ENCODE measurements around the gene MSI2. TPM values are rescaled to one million over a fixed set of nuclear protein-coding genes. Genes with fewer than 3 reads are reported as not detected.

The MSI2 gene
- total RNA-seq, 3 donors from 2014 or later: 13.4 to 89.1 (median 71.1) TPM

DNA sequence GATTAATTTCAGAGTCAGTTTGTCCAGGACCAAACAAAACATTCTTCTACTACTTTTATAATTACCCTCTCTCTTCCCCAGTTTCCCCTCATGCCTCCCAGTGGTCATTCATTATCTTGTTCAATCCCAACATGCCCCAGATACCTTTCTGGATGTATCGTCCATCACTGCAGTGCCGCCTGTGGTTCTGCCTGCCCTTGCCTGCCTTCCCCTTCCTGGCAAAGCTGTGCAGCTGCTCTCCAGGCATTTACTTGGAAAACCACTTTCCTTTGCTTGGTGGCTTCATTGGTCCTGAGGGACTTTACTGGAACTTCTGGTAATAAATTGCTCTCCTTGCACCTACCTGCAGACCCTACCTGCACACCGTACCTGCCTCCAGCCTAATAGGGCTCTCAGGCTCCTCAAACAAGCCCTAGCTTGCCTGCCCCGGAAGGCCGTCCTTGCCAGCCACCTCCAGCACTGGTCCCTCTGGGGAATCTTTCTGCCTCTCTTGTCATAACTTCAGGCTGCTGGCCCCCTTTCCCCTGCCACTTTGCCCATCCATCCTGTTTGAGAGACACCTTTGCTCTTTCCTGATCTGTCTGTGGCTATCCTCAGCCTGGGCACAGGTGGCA lies 19.5 kb upstream of the MSI2 start:
- TF ChIP-seq POLR2A (IDR thresholded peaks at IDR 0.05) (no peak), POLR2AphosphoS5 (IDR thresholded peaks at IDR 0.05) (no peak)
- TF ChIP-seq, protein P1, sequence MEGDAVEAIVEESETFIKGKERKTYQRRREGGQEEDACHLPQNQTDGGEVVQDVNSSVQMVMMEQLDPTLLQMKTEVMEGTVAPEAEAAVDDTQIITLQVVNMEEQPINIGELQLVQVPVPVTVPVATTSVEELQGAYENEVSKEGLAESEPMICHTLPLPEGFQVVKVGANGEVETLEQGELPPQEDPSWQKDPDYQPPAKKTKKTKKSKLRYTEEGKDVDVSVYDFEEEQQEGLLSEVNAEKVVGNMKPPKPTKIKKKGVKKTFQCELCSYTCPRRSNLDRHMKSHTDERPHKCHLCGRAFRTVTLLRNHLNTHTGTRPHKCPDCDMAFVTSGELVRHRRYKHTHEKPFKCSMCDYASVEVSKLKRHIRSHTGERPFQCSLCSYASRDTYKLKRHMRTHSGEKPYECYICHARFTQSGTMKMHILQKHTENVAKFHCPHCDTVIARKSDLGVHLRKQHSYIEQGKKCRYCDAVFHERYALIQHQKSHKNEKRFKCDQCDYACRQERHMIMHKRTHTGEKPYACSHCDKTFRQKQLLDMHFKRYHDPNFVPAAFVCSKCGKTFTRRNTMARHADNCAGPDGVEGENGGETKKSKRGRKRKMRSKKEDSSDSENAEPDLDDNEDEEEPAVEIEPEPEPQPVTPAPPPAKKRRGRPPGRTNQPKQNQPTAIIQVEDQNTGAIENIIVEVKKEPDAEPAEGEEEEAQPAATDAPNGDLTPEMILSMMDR (IDR thresholded peaks at IDR 0.05): no peak
- H3K4me1 ChIP-seq: no peaks in the 10 kb centered on the region
- intact Hi-C loops (cut with DNase I; ENCODE audit: low total_unique reads): no loop called here
- DNase-seq (ENCODE audit: low spot score in 2 of 2): no peak
- no peak overlapping the region for H3K4me3 ChIP-seq
- no peak overlapping the region for H3K27ac ChIP-seq
- no peaks in the 10 kb centered on the region for H3K9me3 ChIP-seq
- H3K36me3 ChIP-seq: no peaks in the 10 kb centered on the region
- no peaks in the 10 kb centered on the region for H3K27me3 ChIP-seq

DNA sequence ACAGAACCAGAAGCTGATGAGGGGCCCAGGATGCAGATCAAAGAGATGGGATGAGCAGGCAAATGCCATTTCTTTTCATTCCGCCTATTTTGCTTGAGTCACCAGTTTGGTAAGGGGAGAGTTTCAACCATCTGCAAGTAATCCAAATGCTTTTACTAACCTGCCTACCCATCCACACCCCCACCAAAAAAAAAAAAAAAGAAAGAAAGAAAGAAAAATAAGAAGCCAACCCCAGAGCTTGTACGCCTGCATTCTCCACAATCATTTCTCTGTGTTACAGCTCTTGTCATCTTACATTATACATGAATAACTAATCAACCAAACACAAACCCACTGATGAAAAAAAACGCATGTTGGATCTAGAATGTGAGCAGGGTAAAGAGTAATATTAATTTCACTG lies 15.7 kb upstream of the MSI2 start:
- Histone ChIP-seq H3K4me1 (no peaks in the 10 kb centered on the region), H3K4me3 (no peak overlapping the region), H3K27ac (no peak overlapping the region), H3K9me3 (no peaks in the 10 kb centered on the region), H3K36me3 (no peaks in the 10 kb centered on the region), H3K27me3 (no peaks in the 10 kb centered on the region)
- no peak for DNase-seq (ENCODE audit: low spot score in 2 of 2)
- TF ChIP-seq POLR2AphosphoS5 (IDR thresholded peaks at IDR 0.05) (no peak), POLR2A (IDR thresholded peaks at IDR 0.05) (no peak)
- TF ChIP-seq, protein P1 (IDR thresholded peaks at IDR 0.05): no peak
- intact Hi-C loops (cut with DNase I; ENCODE audit: low total_unique reads): no loop called here

DNA sequence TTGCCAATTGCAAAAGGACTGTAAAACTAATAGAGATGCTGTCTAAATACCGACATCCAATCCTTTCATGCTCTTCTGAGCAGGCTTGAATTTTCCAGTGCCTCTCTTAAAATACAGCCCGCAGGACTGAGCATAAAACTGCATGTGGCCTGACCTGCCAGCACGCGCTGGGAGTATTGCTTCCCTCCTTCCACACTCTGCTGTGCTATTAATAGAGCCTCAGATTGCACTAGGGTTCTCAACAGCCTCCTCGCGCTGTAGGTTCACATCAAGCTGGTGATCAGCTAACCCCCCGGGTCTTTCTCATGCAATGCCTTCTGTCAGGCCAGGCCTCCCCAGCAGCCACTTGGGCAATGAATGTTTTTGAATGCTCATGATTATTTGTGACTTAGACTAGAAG lies 14.2 kb upstream of the MSI2 start:
- Histone ChIP-seq H3K4me1 (no peaks in the 10 kb centered on the region), H3K9me3 (no peaks in the 10 kb centered on the region), H3K4me3 (no peak overlapping the region), H3K27ac (no peak overlapping the region), H3K36me3 (no peaks in the 10 kb centered on the region), H3K27me3 (no peaks in the 10 kb centered on the region)
- intact Hi-C loops (cut with DNase I; ENCODE audit: low total_unique reads): loop anchor here (2.0 kb wide), 1 partner anchor 117 kb away; no protein-coding TSS in a partner anchor
- TF ChIP-seq POLR2A (IDR thresholded peaks at IDR 0.05): no peak
- TF ChIP-seq POLR2AphosphoS5 (IDR thresholded peaks at IDR 0.05): no peak
- TF ChIP-seq, protein P1 (IDR thresholded peaks at IDR 0.05): no peak
- no peak for DNase-seq (ENCODE audit: low spot score in 2 of 2)

GRCh38 chr17:57243171-57243622 lies 13.1 kb upstream of the MSI2 start:
- no peak overlapping the region for H3K4me3 ChIP-seq
- no peaks in the 10 kb centered on the region for H3K9me3 ChIP-seq
- no peaks in the 10 kb centered on the region for H3K27me3 ChIP-seq
- H3K27ac ChIP-seq: no peak overlapping the region
- intact Hi-C loops (cut with DNase I; ENCODE audit: low total_unique reads): loop anchor here (2.0 kb wide), 1 partner anchor 118 kb away; no protein-coding TSS in a partner anchor
- TF ChIP-seq, protein P1 (IDR thresholded peaks at IDR 0.05): peak; percentile 97 to 99 (median 99)
- TF ChIP-seq POLR2A (IDR thresholded peaks at IDR 0.05): no peak
- no peaks in the 10 kb centered on the region for H3K36me3 ChIP-seq
- no peaks in the 10 kb centered on the region for H3K4me1 ChIP-seq
- peak in 1 of 2 donors; percentile 66 for DNase-seq (ENCODE audit: low spot score in 2 of 2)

DNA sequence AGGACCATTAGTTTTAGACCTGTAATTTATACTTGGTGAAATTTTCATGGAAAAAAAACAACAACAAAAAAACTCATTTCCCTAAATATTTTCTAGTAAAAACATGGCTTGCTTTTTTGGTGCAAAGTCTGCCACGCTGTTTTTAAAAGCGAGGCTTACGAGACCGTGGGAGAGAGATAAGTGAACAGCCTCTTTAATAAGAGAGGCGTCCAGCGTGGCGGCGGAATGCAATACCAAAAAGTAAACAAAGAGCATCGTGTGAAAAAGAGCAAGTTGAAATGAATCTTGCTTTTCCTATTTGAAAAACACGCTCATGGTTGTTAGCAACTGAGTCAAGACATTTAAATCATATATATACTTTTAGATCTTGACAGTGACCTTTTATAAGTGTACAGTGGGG lies 10.5 kb upstream of the MSI2 start:
- H3K4me1 ChIP-seq: no peaks in the 10 kb centered on the region
- no peak for DNase-seq (ENCODE audit: low spot score in 2 of 2)
- H3K27me3 ChIP-seq: no peaks in the 10 kb centered on the region
- TF ChIP-seq POLR2A (IDR thresholded peaks at IDR 0.05): no peak
- TF ChIP-seq POLR2AphosphoS5 (IDR thresholded peaks at IDR 0.05): no peak
- TF ChIP-seq, protein P1 (IDR thresholded peaks at IDR 0.05): no peak
- H3K36me3 ChIP-seq: no peaks in the 10 kb centered on the region
- H3K4me3 ChIP-seq: no peak overlapping the region
- no peaks in the 10 kb centered on the region for H3K9me3 ChIP-seq
- no peak overlapping the region for H3K27ac ChIP-seq
- intact Hi-C loops (cut with DNase I; ENCODE audit: low total_unique reads): no loop called here
